Measurements from ENCODE around the gene ADAMTSL2. TPM values are rescaled to one million over a fixed set of nuclear protein-coding genes. Genes with fewer than 3 reads are reported as not detected.
A peak's percentile ranks its signal among the peaks of the same experiment; 100 is the strongest.

The ADAMTSL2 gene
- total RNA-seq, 2 donors from 2014 or later = 13.9 to 16.7 TPM

GRCh38 chr9:133577737-133578112 is 43.2 kb downstream of the ADAMTSL2 start:
- ATAC-seq (no peak), DNase-seq (peak; percentile 20)
- intact Hi-C loops (cut with DNase I) = no loop called here

GRCh38 chr9:133578524-133579441 is 44.3 kb downstream of the ADAMTSL2 start:
- intact Hi-C loops (cut with DNase I) = no loop called here
- ATAC-seq (no peak), DNase-seq (peak; percentile 17)

GRCh38 chr9:133579601-133580418 is 45.3 kb downstream of the ADAMTSL2 start:
- DNase-seq (peak; percentile 23), ATAC-seq (no peak)
- intact Hi-C loops (cut with DNase I) = loop anchor here in 1 of 2 donors (5.0 kb wide), 1 partner anchor 43 kb away; no protein-coding TSS in a partner anchor

- DNase-seq (peak; percentile 21), ATAC-seq (no peak)
- intact Hi-C loops (cut with DNase I) = loop anchor here in 1 of 2 donors (5.0 kb wide), 1 partner anchor 43 kb away; no protein-coding TSS in a partner anchor
Observed at GRCh38 chr9:133580419-133580738, 45.9 kb downstream of the ADAMTSL2 start.

- intact Hi-C loops (cut with DNase I) = loop anchor here in 1 of 2 donors (5.0 kb wide), 1 partner anchor 44 kb away; no protein-coding TSS in a partner anchor
- DNase-seq = peak; percentile 13
Observed at GRCh38 chr9:133581011-133581410, 46.5 kb downstream of the ADAMTSL2 start.

GRCh38 chr9:133581513-133582343 is 47.2 kb downstream of the ADAMTSL2 start:
- DNase-seq = peak; percentile 88
- ATAC-seq = peak; percentile 2 to 31
- intact Hi-C loops (cut with DNase I) = loop anchor here in 1 of 2 donors (5.0 kb wide), 1 partner anchor 44 kb away; no protein-coding TSS in a partner anchor

More at GRCh38 chr9:133581011-133581410, 46.5 kb downstream of the ADAMTSL2 start:
- ATAC-seq = no peak

- DNase-seq (peak; percentile 33), ATAC-seq (no peak)
- intact Hi-C loops (cut with DNase I) = loop anchor here in 1 of 2 donors (5.0 kb wide), 1 partner anchor 45 kb away; no protein-coding TSS in a partner anchor
Observed at GRCh38 chr9:133582501-133583045, 48.1 kb downstream of the ADAMTSL2 start.

- ATAC-seq = no peak
- DNase-seq = no peak
- intact Hi-C loops (cut with DNase I) = loop anchor here in 1 of 2 donors (5.0 kb wide), 1 partner anchor 46 kb away; no protein-coding TSS in a partner anchor
Observed at GRCh38 chr9:133583111-133583510, 48.6 kb downstream of the ADAMTSL2 start.

GRCh38 chr9:133583586-133583985 is 49.1 kb downstream of the ADAMTSL2 start:
- ATAC-seq (peak; percentile 86), DNase-seq (peak; percentile 82)
- intact Hi-C loops (cut with DNase I) = loop anchor here in 1 of 2 donors (5.0 kb wide), 1 partner anchor 46 kb away; no protein-coding TSS in a partner anchor

- DNase-seq = peak; percentile 30
- ATAC-seq = no peak
Observed at GRCh38 chr9:133584167-133584558, 49.7 kb downstream of the ADAMTSL2 start.

GRCh38 chr9:133584559-133585476 is 50.3 kb downstream of the ADAMTSL2 start:
- DNase-seq (peak; percentile 63), ATAC-seq (peak; percentile 19 to 21)
- intact Hi-C loops (cut with DNase I) = loop anchor here (5.0 kb wide), 2 partner anchors 48 to 142 kb away; no protein-coding TSS in a partner anchor

More at GRCh38 chr9:133584167-133584558, 49.7 kb downstream of the ADAMTSL2 start:
- intact Hi-C loops (cut with DNase I) = loop anchor here in 1 of 2 donors (5.0 kb wide), 1 partner anchor 47 kb away; no protein-coding TSS in a partner anchor

- intact Hi-C loops (cut with DNase I) = loop anchor here in 1 of 2 donors (5.0 kb wide), 1 partner anchor 142 kb away; no protein-coding TSS in a partner anchor
- ATAC-seq = no peak
- DNase-seq = no peak
Observed at GRCh38 chr9:133585481-133586351, 51.2 kb downstream of the ADAMTSL2 start.

GRCh38 chr9:133587051-133587450 is 52.5 kb downstream of the ADAMTSL2 start:
- no peak for ATAC-seq
- DNase-seq = peak; percentile 12
- intact Hi-C loops (cut with DNase I) = loop anchor here in 1 of 2 donors (5.0 kb wide), 1 partner anchor 140 kb away; no protein-coding TSS in a partner anchor

GRCh38 chr9:133587466-133587865 is 53.0 kb downstream of the ADAMTSL2 start:
- ATAC-seq = no peak
- peak; percentile 13 for DNase-seq
- intact Hi-C loops (cut with DNase I) = loop anchor here in 1 of 2 donors (5.0 kb wide), 1 partner anchor 140 kb away; no protein-coding TSS in a partner anchor

- ATAC-seq (no peak), DNase-seq (no peak)
- intact Hi-C loops (cut with DNase I) = loop anchor here in 1 of 2 donors (5.0 kb wide), 1 partner anchor 138 kb away; no protein-coding TSS in a partner anchor
Observed at GRCh38 chr9:133589454-133590227, 55.1 kb downstream of the ADAMTSL2 start.

Data from left cardiac atrium (tissue), 4 donors.